Mucosa of descending colon (tissue), 3 donors: Measurements from ENCODE around the gene ZNF646. TPM values are rescaled to one million over a fixed set of nuclear protein-coding genes. Genes with fewer than 3 reads are reported as not detected.

Source experiments
- ATAC-seq: fragments of 200-7000 bp; cut with Tn5 transposase; one replicate; pipeline ENCODE4 v1.9.1; 2020; ENCODE audit warnings: mild to moderate bottlenecking, moderate library complexity
- DNase-seq, 3 donors: peaks; one replicate each; pipeline ENCODE4 v3.0.0-alpha.2; 2020
- H3K36me3 ChIP-seq: fragments of 200-600 bp; one replicate; pipeline ENCODE4 v1.8.0; 2021; ENCODE audit warnings: low read depth, mild to moderate bottlenecking
- H3K4me1 ChIP-seq: fragments of 200-600 bp; one replicate; pipeline ENCODE4 v1.8.0; 2021; ENCODE audit warnings: low read depth, mild to moderate bottlenecking
- H3K4me3 ChIP-seq: fragments of 200-600 bp; one replicate; pipeline ENCODE4 v1.8.0; 2021; ENCODE audit warnings: mild to moderate bottlenecking
- H3K9me3 ChIP-seq: fragments of 200-600 bp; one replicate; pipeline ENCODE4 v1.8.0; 2021; ENCODE audit warnings: mild to moderate bottlenecking
- CTCF ChIP-seq: fragments of 200-600 bp; IDR thresholded peaks from one replicate; pipeline ENCODE4 v1.8.0; 2022; ENCODE audit warnings: antibody characterized with exemption, mild to moderate bottlenecking
- intact Hi-C, 2 donors: fragments of 100-400 bp; cut with DNase I in 1 of 2; cut with micrococcal nuclease in 1 of 2; formaldehyde crosslinking; loops; one replicate each; pipeline versions ENCODE4 v1.11.0 to v1.11.1; 2022; cut with DNase I, micrococcal nuclease
- total RNA-seq, 3 donors: library from RNA; stranded (reverse); fragmentation: NEBNext Ultra II Directional in 2 of 3; extraction: Animal tissue kit (Norgen Biotek cat#: 25700) in 2 of 3; gene quantifications; one replicate each; pipeline versions ENCODE4 v1.2.1 to v1.2.4, GENCODE V29; 2021 to 2023
- donor health status: DM: no; HTN: no; CAD: no; lungs with moderate emphysema.
- donor health status: DM: no; HTN: no; CAD: no.
- donor health status: DM: no; HTN: yes; CAD: no.

The ZNF646 gene
- total RNA-seq, 3 donors from 2014 or later: 19.1 to 20.3 (median 20.0) TPM

GRCh38 chr16:31083556-31083955, 9.3 kb downstream of the ZNF646 start:
- Histone ChIP-seq H3K36me3 (peaks cover 3% of the 10 kb centered on the region), H3K4me3 (no peak overlapping the region), H3K4me1 (no peaks in the 10 kb centered on the region), H3K9me3 (no peaks in the 10 kb centered on the region)
- intact Hi-C loops: no loop called here
- DNase-seq: no peak
- TF ChIP-seq CTCF: no peak
- no peak for ATAC-seq

GRCh38 chr16:31083981-31084380, 9.8 kb downstream of the ZNF646 start:
- H3K9me3 ChIP-seq: no peaks in the 10 kb centered on the region
- no peaks in the 10 kb centered on the region for H3K4me1 ChIP-seq
- ATAC-seq: no peak
- no peak overlapping the region for H3K4me3 ChIP-seq
- intact Hi-C loops: no loop called here
- H3K36me3 ChIP-seq: peaks cover 3% of the 10 kb centered on the region
- TF ChIP-seq CTCF: no peak
- DNase-seq: no peak

GRCh38 chr16:31084584-31085302, 10.5 kb downstream of the ZNF646 start:
- no peak for TF ChIP-seq CTCF
- intact Hi-C loops: no loop called here
- Histone ChIP-seq H3K4me1 (no peaks in the 10 kb centered on the region), H3K4me3 (no peak overlapping the region), H3K9me3 (no peaks in the 10 kb centered on the region), H3K36me3 (peaks cover 3% of the 10 kb centered on the region)
- ATAC-seq (no peak), DNase-seq (no peak)

- no peak overlapping the region for H3K4me3 ChIP-seq
- H3K4me1 ChIP-seq: no peaks in the 10 kb centered on the region
- H3K36me3 ChIP-seq: no peaks in the 10 kb centered on the region
- no peak for DNase-seq
- no peak for TF ChIP-seq CTCF
- ATAC-seq: no peak
- H3K9me3 ChIP-seq: no peaks in the 10 kb centered on the region
- intact Hi-C loops: no loop called here
Observed at GRCh38 chr16:31085411-31085810, 11.2 kb downstream of the ZNF646 start.

GRCh38 chr16:31085873-31086628, 11.8 kb downstream of the ZNF646 start:
- intact Hi-C loops: no loop called here
- no peaks in the 10 kb centered on the region for H3K9me3 ChIP-seq
- no peak for ATAC-seq
- TF ChIP-seq CTCF: no peak
- H3K4me1 ChIP-seq: no peaks in the 10 kb centered on the region
- no peaks in the 10 kb centered on the region for H3K36me3 ChIP-seq
- H3K4me3 ChIP-seq: no peak overlapping the region
- no peak for DNase-seq
